ENCODE measurements around the gene HS3ST4. TPM values are rescaled to one million over a fixed set of nuclear protein-coding genes. Genes with fewer than 3 reads are reported as not detected.
A peak's percentile ranks its signal among the peaks of the same experiment; 100 is the strongest.

Gene HS3ST4
- total and polyA plus RNA-seq, 2 experiments from 2014 or later: 0.44 to 2.1 TPM

DNA sequence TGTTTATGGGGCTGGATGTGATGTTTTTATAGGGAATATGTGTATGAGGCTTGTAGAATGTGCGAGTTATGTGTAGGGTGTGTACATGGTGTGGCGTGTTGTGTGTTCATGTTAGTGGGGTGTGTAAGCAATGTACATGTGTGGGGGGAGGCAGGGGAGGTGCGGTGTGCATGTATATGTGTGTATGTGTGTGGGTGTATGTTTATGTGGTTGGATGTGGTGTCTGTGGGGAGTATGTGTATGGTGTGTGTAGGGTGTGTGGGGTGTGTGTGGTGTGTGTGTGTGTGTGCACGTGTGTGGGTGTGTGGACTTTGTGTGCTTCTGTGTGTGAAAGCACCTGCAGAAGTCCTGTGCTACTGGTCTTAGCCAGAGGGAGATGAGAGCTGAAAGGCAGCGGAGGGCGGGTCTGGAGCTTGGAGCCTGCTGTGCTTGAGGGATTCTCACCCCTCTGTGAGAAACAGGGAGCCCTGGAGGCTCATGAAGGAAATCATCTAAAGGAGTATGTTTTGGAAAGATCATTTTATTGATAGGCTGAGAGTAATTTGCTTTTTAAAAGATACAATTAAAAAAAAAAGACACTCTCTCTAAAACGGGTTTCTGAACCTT is 222.7 kb downstream of the HS3ST4 start:
- ATAC-seq (peak; percentile 50), DNase-seq (ENCODE audit: low spot score) (peak; percentile 2)
- Mint-ChIP-seq H3K27ac (no peak overlapping the region), H3K9me3 (peaks cover 40% of the 10 kb centered on the region), H3K4me3 (no peak overlapping the region), H3K4me1 (no peaks in the 10 kb centered on the region), H3K27me3 (ENCODE audit: insufficient read depth, low read depth, poor library complexity) (peaks cover 5% of the 10 kb centered on the region), H3K36me3 (ENCODE audit: low read depth) (no peaks in the 10 kb centered on the region; the same call in 2 of the 3 replicates)
- Histone ChIP-seq H3K36me3 (ENCODE audit: insufficient read depth) (no peaks in the 10 kb centered on the region), H3K4me1 (ENCODE audit: insufficient read depth) (no peaks in the 10 kb centered on the region), H3F3A (replicated peaks; ENCODE audit: low read depth) (no peaks in the 10 kb centered on the region), H3K27ac (ENCODE audit: low read depth) (no peak overlapping the region), H3K79me2 (replicated peaks; ENCODE audit: insufficient read depth) (no peaks in the 10 kb centered on the region), H4K20me1 (replicated peaks; ENCODE audit: insufficient read depth) (no peaks in the 10 kb centered on the region), H3K27me3 (ENCODE audit: insufficient read depth) (no peaks in the 10 kb centered on the region), H2AFZ (no peak overlapping the region), H3K9me2 (ENCODE audit: insufficient read depth) (no peaks in the 10 kb centered on the region), H3K4me3 (no peak overlapping the region), H3K4me2 (no peak overlapping the region)
- TF ChIP-seq CREB1 (CRISPR knock-in tag; IDR thresholded peaks at IDR 0.05; ENCODE audit: low read depth) (no peak), NANOG (IDR thresholded peaks at IDR 0.05; ENCODE audit: borderline replicate concordance) (no peak), ZNF331 (CRISPR knock-in tag; IDR thresholded peaks at IDR 0.05; ENCODE audit: low read depth) (no peak), POLR2AphosphoS5 (IDR thresholded peaks at IDR 0.05; ENCODE audit: low read depth) (no peak), JUNB (IDR thresholded peaks at IDR 0.05; ENCODE audit: unreplicated experiment) (no peak)
- TF ChIP-seq, protein P1, sequence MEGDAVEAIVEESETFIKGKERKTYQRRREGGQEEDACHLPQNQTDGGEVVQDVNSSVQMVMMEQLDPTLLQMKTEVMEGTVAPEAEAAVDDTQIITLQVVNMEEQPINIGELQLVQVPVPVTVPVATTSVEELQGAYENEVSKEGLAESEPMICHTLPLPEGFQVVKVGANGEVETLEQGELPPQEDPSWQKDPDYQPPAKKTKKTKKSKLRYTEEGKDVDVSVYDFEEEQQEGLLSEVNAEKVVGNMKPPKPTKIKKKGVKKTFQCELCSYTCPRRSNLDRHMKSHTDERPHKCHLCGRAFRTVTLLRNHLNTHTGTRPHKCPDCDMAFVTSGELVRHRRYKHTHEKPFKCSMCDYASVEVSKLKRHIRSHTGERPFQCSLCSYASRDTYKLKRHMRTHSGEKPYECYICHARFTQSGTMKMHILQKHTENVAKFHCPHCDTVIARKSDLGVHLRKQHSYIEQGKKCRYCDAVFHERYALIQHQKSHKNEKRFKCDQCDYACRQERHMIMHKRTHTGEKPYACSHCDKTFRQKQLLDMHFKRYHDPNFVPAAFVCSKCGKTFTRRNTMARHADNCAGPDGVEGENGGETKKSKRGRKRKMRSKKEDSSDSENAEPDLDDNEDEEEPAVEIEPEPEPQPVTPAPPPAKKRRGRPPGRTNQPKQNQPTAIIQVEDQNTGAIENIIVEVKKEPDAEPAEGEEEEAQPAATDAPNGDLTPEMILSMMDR (conservative IDR thresholded peaks at IDR 0.05; ENCODE audit: low read depth in 2 of 2): no peak
- TF ChIP-seq, protein P2, sequence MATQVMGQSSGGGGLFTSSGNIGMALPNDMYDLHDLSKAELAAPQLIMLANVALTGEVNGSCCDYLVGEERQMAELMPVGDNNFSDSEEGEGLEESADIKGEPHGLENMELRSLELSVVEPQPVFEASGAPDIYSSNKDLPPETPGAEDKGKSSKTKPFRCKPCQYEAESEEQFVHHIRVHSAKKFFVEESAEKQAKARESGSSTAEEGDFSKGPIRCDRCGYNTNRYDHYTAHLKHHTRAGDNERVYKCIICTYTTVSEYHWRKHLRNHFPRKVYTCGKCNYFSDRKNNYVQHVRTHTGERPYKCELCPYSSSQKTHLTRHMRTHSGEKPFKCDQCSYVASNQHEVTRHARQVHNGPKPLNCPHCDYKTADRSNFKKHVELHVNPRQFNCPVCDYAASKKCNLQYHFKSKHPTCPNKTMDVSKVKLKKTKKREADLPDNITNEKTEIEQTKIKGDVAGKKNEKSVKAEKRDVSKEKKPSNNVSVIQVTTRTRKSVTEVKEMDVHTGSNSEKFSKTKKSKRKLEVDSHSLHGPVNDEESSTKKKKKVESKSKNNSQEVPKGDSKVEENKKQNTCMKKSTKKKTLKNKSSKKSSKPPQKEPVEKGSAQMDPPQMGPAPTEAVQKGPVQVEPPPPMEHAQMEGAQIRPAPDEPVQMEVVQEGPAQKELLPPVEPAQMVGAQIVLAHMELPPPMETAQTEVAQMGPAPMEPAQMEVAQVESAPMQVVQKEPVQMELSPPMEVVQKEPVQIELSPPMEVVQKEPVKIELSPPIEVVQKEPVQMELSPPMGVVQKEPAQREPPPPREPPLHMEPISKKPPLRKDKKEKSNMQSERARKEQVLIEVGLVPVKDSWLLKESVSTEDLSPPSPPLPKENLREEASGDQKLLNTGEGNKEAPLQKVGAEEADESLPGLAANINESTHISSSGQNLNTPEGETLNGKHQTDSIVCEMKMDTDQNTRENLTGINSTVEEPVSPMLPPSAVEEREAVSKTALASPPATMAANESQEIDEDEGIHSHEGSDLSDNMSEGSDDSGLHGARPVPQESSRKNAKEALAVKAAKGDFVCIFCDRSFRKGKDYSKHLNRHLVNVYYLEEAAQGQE (IDR thresholded peaks at IDR 0.05; ENCODE audit: unreplicated experiment): no peak

DNA sequence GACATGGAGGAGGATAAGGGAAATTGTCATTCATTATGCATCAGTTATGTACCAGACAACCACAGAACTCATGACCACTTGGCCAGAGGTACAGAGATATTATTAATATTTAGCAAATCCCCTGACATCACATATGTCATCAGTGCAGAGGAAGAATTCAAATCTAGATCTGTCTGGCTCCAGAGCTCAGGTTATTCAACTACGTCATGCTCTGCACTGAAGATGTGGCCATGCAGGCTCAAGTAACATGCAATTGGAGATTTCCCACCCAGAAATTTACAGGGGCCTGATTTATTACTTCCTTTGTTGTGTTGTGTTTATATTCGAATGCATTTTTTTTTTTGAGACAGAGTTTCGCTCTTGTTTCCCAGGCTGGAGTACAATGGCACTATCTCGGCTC is 224.3 kb downstream of the HS3ST4 start:
- Histone ChIP-seq H3K4me1 (ENCODE audit: insufficient read depth) (no peaks in the 10 kb centered on the region), H3F3A (replicated peaks; ENCODE audit: low read depth) (no peaks in the 10 kb centered on the region), H4K20me1 (replicated peaks; ENCODE audit: insufficient read depth) (no peaks in the 10 kb centered on the region), H3K4me2 (no peak overlapping the region), H3K27ac (ENCODE audit: low read depth) (no peak overlapping the region), H2AFZ (no peak overlapping the region), H3K4me3 (no peak overlapping the region), H3K27me3 (ENCODE audit: insufficient read depth) (no peaks in the 10 kb centered on the region), H3K36me3 (ENCODE audit: insufficient read depth) (no peaks in the 10 kb centered on the region; the same call in 1 of the 2 replicates), H3K9me2 (ENCODE audit: insufficient read depth) (no peaks in the 10 kb centered on the region), H3K79me2 (replicated peaks; ENCODE audit: insufficient read depth) (no peaks in the 10 kb centered on the region)
- Mint-ChIP-seq H3K36me3 (ENCODE audit: low read depth) (peaks cover 4% of the 10 kb centered on the region; the same call in 2 of the 3 replicates), H3K9me3 (peaks cover 41% of the 10 kb centered on the region), H3K27me3 (ENCODE audit: insufficient read depth, low read depth, poor library complexity) (no peaks in the 10 kb centered on the region), H3K4me1 (no peaks in the 10 kb centered on the region), H3K4me3 (no peak overlapping the region), H3K27ac (no peak overlapping the region)
- DNase-seq (ENCODE audit: low spot score) (no peak), ATAC-seq (no peak)
- TF ChIP-seq EZH2phosphoT487 (IDR thresholded peaks at IDR 0.05; ENCODE audit: unreplicated experiment) (no peak), JUNB (IDR thresholded peaks at IDR 0.05; ENCODE audit: unreplicated experiment) (no peak), ZNF331 (CRISPR knock-in tag; IDR thresholded peaks at IDR 0.05; ENCODE audit: low read depth) (no peak), STAT1 (IDR thresholded peaks at IDR 0.05; ENCODE audit: unreplicated experiment) (no peak), NANOG (IDR thresholded peaks at IDR 0.05; ENCODE audit: borderline replicate concordance) (no peak)
- TF ChIP-seq, protein P3, sequence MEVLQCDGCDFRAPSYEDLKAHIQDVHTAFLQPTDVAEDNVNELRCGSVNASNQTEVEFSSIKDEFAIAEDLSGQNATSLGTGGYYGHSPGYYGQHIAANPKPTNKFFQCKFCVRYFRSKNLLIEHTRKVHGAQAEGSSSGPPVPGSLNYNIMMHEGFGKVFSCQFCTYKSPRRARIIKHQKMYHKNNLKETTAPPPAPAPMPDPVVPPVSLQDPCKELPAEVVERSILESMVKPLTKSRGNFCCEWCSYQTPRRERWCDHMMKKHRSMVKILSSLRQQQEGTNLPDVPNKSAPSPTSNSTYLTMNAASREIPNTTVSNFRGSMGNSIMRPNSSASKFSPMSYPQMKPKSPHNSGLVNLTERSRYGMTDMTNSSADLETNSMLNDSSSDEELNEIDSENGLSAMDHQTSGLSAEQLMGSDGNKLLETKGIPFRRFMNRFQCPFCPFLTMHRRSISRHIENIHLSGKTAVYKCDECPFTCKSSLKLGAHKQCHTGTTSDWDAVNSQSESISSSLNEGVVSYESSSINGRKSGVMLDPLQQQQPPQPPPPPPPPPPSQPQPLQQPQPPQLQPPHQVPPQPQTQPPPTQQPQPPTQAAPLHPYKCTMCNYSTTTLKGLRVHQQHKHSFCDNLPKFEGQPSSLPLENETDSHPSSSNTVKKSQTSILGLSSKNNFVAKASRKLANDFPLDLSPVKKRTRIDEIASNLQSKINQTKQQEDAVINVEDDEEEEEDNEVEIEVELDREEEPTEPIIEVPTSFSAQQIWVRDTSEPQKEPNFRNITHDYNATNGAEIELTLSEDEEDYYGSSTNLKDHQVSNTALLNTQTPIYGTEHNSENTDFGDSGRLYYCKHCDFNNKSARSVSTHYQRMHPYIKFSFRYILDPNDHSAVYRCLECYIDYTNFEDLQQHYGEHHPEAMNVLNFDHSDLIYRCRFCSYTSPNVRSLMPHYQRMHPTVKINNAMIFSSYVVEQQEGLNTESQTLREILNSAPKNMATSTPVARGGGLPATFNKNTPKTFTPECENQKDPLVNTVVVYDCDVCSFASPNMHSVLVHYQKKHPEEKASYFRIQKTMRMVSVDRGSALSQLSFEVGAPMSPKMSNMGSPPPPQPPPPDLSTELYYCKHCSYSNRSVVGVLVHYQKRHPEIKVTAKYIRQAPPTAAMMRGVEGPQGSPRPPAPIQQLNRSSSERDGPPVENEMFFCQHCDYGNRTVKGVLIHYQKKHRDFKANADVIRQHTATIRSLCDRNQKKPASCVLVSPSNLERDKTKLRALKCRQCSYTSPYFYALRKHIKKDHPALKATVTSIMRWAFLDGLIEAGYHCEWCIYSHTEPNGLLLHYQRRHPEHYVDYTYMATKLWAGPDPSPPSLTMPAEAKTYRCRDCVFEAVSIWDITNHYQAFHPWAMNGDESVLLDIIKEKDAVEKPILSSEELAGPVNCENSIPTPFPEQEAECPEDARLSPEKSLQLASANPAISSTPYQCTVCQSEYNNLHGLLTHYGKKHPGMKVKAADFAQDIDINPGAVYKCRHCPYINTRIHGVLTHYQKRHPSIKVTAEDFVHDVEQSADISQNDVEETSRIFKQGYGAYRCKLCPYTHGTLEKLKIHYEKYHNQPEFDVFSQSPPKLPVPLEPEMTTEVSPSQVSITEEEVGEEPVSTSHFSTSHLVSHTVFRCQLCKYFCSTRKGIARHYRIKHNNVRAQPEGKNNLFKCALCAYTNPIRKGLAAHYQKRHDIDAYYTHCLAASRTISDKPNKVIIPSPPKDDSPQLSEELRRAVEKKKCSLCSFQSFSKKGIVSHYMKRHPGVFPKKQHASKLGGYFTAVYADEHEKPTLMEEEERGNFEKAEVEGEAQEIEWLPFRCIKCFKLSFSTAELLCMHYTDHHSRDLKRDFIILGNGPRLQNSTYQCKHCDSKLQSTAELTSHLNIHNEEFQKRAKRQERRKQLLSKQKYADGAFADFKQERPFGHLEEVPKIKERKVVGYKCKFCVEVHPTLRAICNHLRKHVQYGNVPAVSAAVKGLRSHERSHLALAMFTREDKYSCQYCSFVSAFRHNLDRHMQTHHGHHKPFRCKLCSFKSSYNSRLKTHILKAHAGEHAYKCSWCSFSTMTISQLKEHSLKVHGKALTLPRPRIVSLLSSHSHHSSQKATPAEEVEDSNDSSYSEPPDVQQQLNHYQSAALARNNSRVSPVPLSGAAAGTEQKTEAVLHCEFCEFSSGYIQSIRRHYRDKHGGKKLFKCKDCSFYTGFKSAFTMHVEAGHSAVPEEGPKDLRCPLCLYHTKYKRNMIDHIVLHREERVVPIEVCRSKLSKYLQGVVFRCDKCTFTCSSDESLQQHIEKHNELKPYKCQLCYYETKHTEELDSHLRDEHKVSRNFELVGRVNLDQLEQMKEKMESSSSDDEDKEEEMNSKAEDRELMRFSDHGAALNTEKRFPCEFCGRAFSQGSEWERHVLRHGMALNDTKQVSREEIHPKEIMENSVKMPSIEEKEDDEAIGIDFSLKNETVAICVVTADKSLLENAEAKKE (CRISPR knock-in tag; IDR thresholded peaks at IDR 0.05): no peak
